H9 (cell line): Measurements from ENCODE around the gene LDLRAD4. TPM values are rescaled to one million over a fixed set of nuclear protein-coding genes. Genes with fewer than 3 reads are reported as not detected.

Experiments
- DNase-seq: peaks from one replicate; pipeline ENCODE4 v3.0.0-alpha.2; 2017
- H2AFZ ChIP-seq: one replicate; pipeline ENCODE4 v1.6.1; 2013; ENCODE audit warnings: mild to moderate bottlenecking, low read length, control low read depth, moderate library complexity
- H2AK5ac ChIP-seq: 2 replicates; pipeline ENCODE4 v1.6.1; 2013; ENCODE audit warnings: low read length, control low read depth, mixed read lengths; ENCODE audit not compliant: insufficient read length
- H2BK120ac ChIP-seq: one replicate; pipeline ENCODE4 v1.6.1; 2013; ENCODE audit warnings: low read depth, mild to moderate bottlenecking, low read length, control low read depth, inconsistent platforms; ENCODE audit not compliant: poor library complexity, severe bottlenecking
- H2BK12ac ChIP-seq: 2 replicates; pipeline ENCODE4 v1.6.1; 2013; ENCODE audit warnings: low read length, control low read depth, mixed read lengths, low read depth; ENCODE audit not compliant: insufficient read length
- H2BK15ac ChIP-seq: 2 replicates; pipeline ENCODE4 v1.6.1; 2013; ENCODE audit warnings: low read depth, low read length, control low read depth
- H2BK20ac ChIP-seq: one replicate; pipeline ENCODE4 v1.6.1; 2013; ENCODE audit warnings: low read depth, mild to moderate bottlenecking, low read length, control low read depth, inconsistent platforms; ENCODE audit not compliant: poor library complexity, severe bottlenecking
- H2BK5ac ChIP-seq: 2 replicates; pipeline ENCODE4 v1.6.1; 2013; ENCODE audit warnings: low read length, control low read depth, mixed read lengths; ENCODE audit not compliant: insufficient read length
- H3K14ac ChIP-seq: 2 replicates; pipeline ENCODE4 v1.6.1; 2013; ENCODE audit warnings: low read length, control low read depth; ENCODE audit not compliant: insufficient read depth
- H3K18ac ChIP-seq: 2 replicates; pipeline ENCODE4 v1.6.1; 2013; ENCODE audit warnings: low read depth, mild to moderate bottlenecking, mixed read lengths, low read length, control low read depth; ENCODE audit not compliant: insufficient read length
- H3K23ac ChIP-seq: 2 replicates; pipeline ENCODE4 v1.6.1; 2013; ENCODE audit warnings: low read length, control low read depth, mixed read lengths, low read depth; ENCODE audit not compliant: insufficient read length
- H3K23me2 ChIP-seq: 2 replicates; pipeline ENCODE4 v1.6.1; 2013; ENCODE audit warnings: low read depth, mild to moderate bottlenecking, mixed read lengths, low read length, control low read depth; ENCODE audit not compliant: insufficient read length, poor library complexity, severe bottlenecking
- H3K27ac ChIP-seq: 2 replicates; pipeline ENCODE4 v1.5.1; 2013; ENCODE audit warnings: low read length, control low read depth, mixed read lengths, low read depth; ENCODE audit not compliant: insufficient read length
- H3K27me3 ChIP-seq: 2 replicates; pipeline ENCODE4 v1.6.1; 2013; ENCODE audit warnings: low read length, control low read depth, inconsistent platforms; ENCODE audit not compliant: insufficient read depth
- H3K4ac ChIP-seq: 2 replicates; pipeline ENCODE4 v1.6.1; 2013; ENCODE audit warnings: low read depth, mild to moderate bottlenecking, control low read depth, inconsistent platforms, low read length, moderate library complexity
- H3K4me1 ChIP-seq: 2 replicates; pipeline ENCODE4 v1.6.1; 2013; ENCODE audit warnings: low read length, control low read depth, inconsistent platforms; ENCODE audit not compliant: insufficient read depth
- H3K4me2 ChIP-seq: 2 replicates; pipeline ENCODE4 v1.6.1; 2013; ENCODE audit warnings: low read length, control low read depth, mixed read lengths; ENCODE audit not compliant: insufficient read length, insufficient read depth
- H3K56ac ChIP-seq: 2 replicates; pipeline ENCODE4 v1.6.1; 2013; ENCODE audit warnings: low read depth, mild to moderate bottlenecking, mixed read lengths, low read length, control low read depth; ENCODE audit not compliant: insufficient read length
- H3K79me1 ChIP-seq: 2 replicates; pipeline ENCODE4 v1.6.1; 2013; ENCODE audit warnings: low read depth, mild to moderate bottlenecking, moderate library complexity, low read length, control low read depth, inconsistent platforms; ENCODE audit not compliant: insufficient read depth, poor library complexity, severe bottlenecking
- H3K79me2 ChIP-seq: 2 replicates; pipeline ENCODE4 v1.6.1; 2013; ENCODE audit warnings: low read length, control low read depth, inconsistent platforms; ENCODE audit not compliant: insufficient read depth
- H3K9ac ChIP-seq: 2 replicates; pipeline ENCODE4 v1.6.1; 2013; ENCODE audit warnings: low read length, control low read depth, mixed read lengths; ENCODE audit not compliant: insufficient read length; ENCODE audit errors: extremely low read depth
- H3K9me3 ChIP-seq: one replicate; pipeline ENCODE4 v1.6.1; 2013; ENCODE audit warnings: low read depth, low read length, inconsistent platforms; ENCODE audit not compliant: control insufficient read depth
- H3T11ph ChIP-seq: one replicate; pipeline ENCODE4 v1.6.1; 2013; ENCODE audit warnings: mild to moderate bottlenecking, low read length, control low read depth, inconsistent platforms
- H4K20me1 ChIP-seq: one replicate; pipeline ENCODE4 v1.6.1; 2013; ENCODE audit not compliant: control insufficient read depth, insufficient read length, insufficient read depth
- H4K5ac ChIP-seq: 2 replicates; pipeline ENCODE4 v1.6.1; 2013; ENCODE audit warnings: low read depth, mild to moderate bottlenecking, mixed read lengths, low read length, control low read depth; ENCODE audit not compliant: insufficient read length
- H4K8ac ChIP-seq: replicated peaks from 2 replicates; pipeline ENCODE4 v1.6.1; 2013; ENCODE audit warnings: low read length, control low read depth, mixed read lengths, low read depth; ENCODE audit not compliant: insufficient read length
- H4K91ac ChIP-seq: 2 replicates; pipeline ENCODE4 v1.6.1; 2013; ENCODE audit warnings: low read depth, mild to moderate bottlenecking, moderate library complexity, mixed read lengths, low read length, control low read depth; ENCODE audit not compliant: insufficient read length
- H3K27ac Mint-ChIP-seq, 3 experiments: 2 replicates in 2 of 3; 3 replicates in 1 of 3; pipeline ENCODE4 v1.8.0; 2020 to 2021; ENCODE audit warnings: mixed read lengths in 3 of 3, mild to moderate bottlenecking in 1 of 3, moderate library complexity in 1 of 3
- H3K27me3 Mint-ChIP-seq: 2 replicates; pipeline ENCODE4 v1.8.0; 2021; ENCODE audit warnings: low read depth, mild to moderate bottlenecking, moderate library complexity, mixed read lengths
- H3K36me3 Mint-ChIP-seq, 3 experiments: 2 replicates in 2 of 3; 3 replicates in 1 of 3; pipeline ENCODE4 v1.8.0; 2020 to 2021; ENCODE audit warnings: low read depth in 3 of 3, mixed read lengths in 3 of 3; ENCODE audit not compliant: insufficient read depth in 1 of 3
- H3K4me1 Mint-ChIP-seq, 2 experiments: 2 replicates each; pipeline ENCODE4 v1.8.0; 2020; ENCODE audit warnings: mixed read lengths in 2 of 2
- H3K4me3 Mint-ChIP-seq, 2 experiments: 2 replicates in 1 of 2; 3 replicates in 1 of 2; pipeline ENCODE4 v1.8.0; 2020 to 2021; ENCODE audit warnings: mild to moderate bottlenecking in 2 of 2, mixed read lengths in 2 of 2, moderate library complexity in 1 of 2
- H3K9me3 Mint-ChIP-seq, 2 experiments: 2 replicates in 1 of 2; 3 replicates in 1 of 2; pipeline ENCODE4 v1.8.0; 2020; ENCODE audit warnings: mild to moderate bottlenecking in 2 of 2, mixed read lengths in 2 of 2, moderate library complexity in 1 of 2
- CTCF ChIP-seq: fragments of 200-600 bp; sonication (generic); conservative IDR thresholded peaks from 3 replicates; pipeline ENCODE4 v1.8.0; 2021; ENCODE audit warnings: antibody characterized with exemption, mild to moderate bottlenecking
- WGBS: extraction: QIAGEN DNeasy Blood & Tissue Kit; methylation state at CpG from one replicate; pipeline ENCODE4 v1.1.7; 2013; ENCODE audit warnings: missing lambda C conversion rate, low lambda C conversion rate, mixed read lengths; ENCODE audit not compliant: insufficient read length; ENCODE audit errors: extremely low coverage; 5-methylcytosine and 5-hydroxymethylcytosine counted together
- total RNA-seq: library from RNA; stranded (reverse); gene quantifications from 2 replicates; pipeline ENCODE4 v1.2.1, GENCODE V29; 2021

LDLRAD4 gene
- total RNA-seq, 1 experiment from 2014 or later = 3.9 TPM

- H2BK15ac ChIP-seq = no peak overlapping the region
- Mint-ChIP-seq H3K27ac (no peak overlapping the region), H3K36me3 (no peaks in the 10 kb centered on the region), H3K27me3 (no peaks in the 10 kb centered on the region; the same call in 1 of the 2 replicates), H3K4me1 (peaks cover 2% of the 10 kb centered on the region in 2 experiments; a peak in 2 of 4 replicates), H3K9me3 (no peaks in the 10 kb centered on the region), H3K4me3 (no peak overlapping the region)
- no peaks in the 10 kb centered on the region for H3K23me2 ChIP-seq
- no peak overlapping the region for H3K27ac ChIP-seq
- no peaks in the 10 kb centered on the region for H3K79me2 ChIP-seq
- H4K8ac ChIP-seq = no peak overlapping the region
- no peak overlapping the region for H2BK12ac ChIP-seq
- no peaks in the 10 kb centered on the region for H3K9me3 ChIP-seq
- no peak overlapping the region for H3K4me2 ChIP-seq
- H3K4ac ChIP-seq = no peak overlapping the region
- H3K23ac ChIP-seq = no peak overlapping the region
- H4K91ac ChIP-seq = no peak overlapping the region
- H3K18ac ChIP-seq = no peak overlapping the region
- no peak overlapping the region for H3T11ph ChIP-seq
- H3K9ac ChIP-seq = no peak overlapping the region
- H3K27me3 ChIP-seq = no peaks in the 10 kb centered on the region
- H2BK20ac ChIP-seq = no peak overlapping the region
- H4K20me1 ChIP-seq = no peaks in the 10 kb centered on the region
- WGBS = no CpG with 5 or more reads among the region's 2 CpGs
- no peaks in the 10 kb centered on the region for H3K79me1 ChIP-seq
- no peaks in the 10 kb centered on the region for H3K4me1 ChIP-seq
- no peak for TF ChIP-seq CTCF
- H2BK5ac ChIP-seq = no peak overlapping the region
- no peak overlapping the region for H3K14ac ChIP-seq
- DNase-seq = no peak
- H3K56ac ChIP-seq = no peak overlapping the region
- no peak overlapping the region for H2AFZ ChIP-seq
- no peak overlapping the region for H4K5ac ChIP-seq
- no peak overlapping the region for H2AK5ac ChIP-seq
- H2BK120ac ChIP-seq = no peak overlapping the region
These were observed 336.6 kb downstream of the LDLRAD4 start for GRCh38 chr18:13555192-13555591.
